Activated CD4-positive, CD25-positive, alpha-beta regulatory T cell (primary cell): ENCODE data around the gene MYO9A.
"Not testable (repeated sequence)": the region's sequence is repeated elsewhere in the genome, so short reads cannot be mapped to it uniquely, and the experiment has no call there.

Experiments
- DNase-seq, 4 experiments: peaks; one replicate each; lab custom pipeline; 2025; lab: John Stamatoyannopoulos, UW

Gene MYO9A

GRCh38 chr15:72042865-72043264 is 75.1 kb downstream of the MYO9A start:
- no peak for DNase-seq

- DNase-seq = no peak
Measured at GRCh38 chr15:72042054-72042453, 75.9 kb downstream of the MYO9A start.

GRCh38 chr15:72037321-72037720 is 80.6 kb downstream of the MYO9A start:
- DNase-seq = no peak

GRCh38 chr15:72034859-72035650 is 82.9 kb downstream of the MYO9A start:
- no peak for DNase-seq

GRCh38 chr15:72034351-72034750 is 83.6 kb downstream of the MYO9A start:
- DNase-seq = no peak

GRCh38 chr15:72033711-72034110 is 84.2 kb downstream of the MYO9A start:
- DNase-seq = no peak

- DNase-seq = no peak
Measured at GRCh38 chr15:72033285-72033684, 84.7 kb downstream of the MYO9A start.

- DNase-seq = no peak
Measured at GRCh38 chr15:72021604-72022003, 96.3 kb downstream of the MYO9A start.

GRCh38 chr15:72020799-72021198 is 97.2 kb downstream of the MYO9A start:
- DNase-seq = no peak

- DNase-seq = not testable (repeated sequence)
Measured at GRCh38 chr15:72014555-72014954, 103.4 kb downstream of the MYO9A start.

GRCh38 chr15:72013703-72014102 is 104.2 kb downstream of the MYO9A start:
- no peak for DNase-seq

GRCh38 chr15:72011302-72011942 is 106.5 kb downstream of the MYO9A start:
- no peak for DNase-seq

GRCh38 chr15:72009222-72009621 is 108.7 kb downstream of the MYO9A start:
- no peak for DNase-seq

GRCh38 chr15:72006382-72006781 is 111.6 kb downstream of the MYO9A start:
- DNase-seq = no peak

GRCh38 chr15:72005483-72005882 is 112.5 kb downstream of the MYO9A start:
- DNase-seq = no peak

GRCh38 chr15:71999807-72000206 is 118.1 kb downstream of the MYO9A start:
- DNase-seq = no peak

GRCh38 chr15:71998717-71999116 is 119.2 kb downstream of the MYO9A start:
- DNase-seq = not testable (repeated sequence)

GRCh38 chr15:71997691-71998090 is 120.3 kb downstream of the MYO9A start:
- no peak for DNase-seq

- no peak for DNase-seq
Measured at GRCh38 chr15:71975816-71976150, 142.2 kb downstream of the MYO9A start.

GRCh38 chr15:71974211-71974610 is 143.7 kb downstream of the MYO9A start:
- no peak for DNase-seq

- DNase-seq = no peak
Measured at GRCh38 chr15:71973366-71973765, 144.6 kb downstream of the MYO9A start.

GRCh38 chr15:71971905-71972304 is 146.0 kb downstream of the MYO9A start:
- no peak for DNase-seq

GRCh38 chr15:71970435-71970834 is 147.5 kb downstream of the MYO9A start:
- DNase-seq = no peak

GRCh38 chr15:71962537-71962936 is 155.4 kb downstream of the MYO9A start:
- DNase-seq = no peak
